DMS153 treated with DMSO at 0.1 percent for 48 hours (cell line): ENCODE results near the gene NOPCHAP1.
A peak's percentile ranks its signal among the peaks of the same experiment; 100 is the strongest.
"Not testable (repeated sequence)": the region's sequence is repeated elsewhere in the genome, so short reads cannot be mapped to it uniquely, and the experiment has no call there.

ENCODE experiments used
- DNase-seq: peaks from one replicate; lab custom pipeline; 2025; ENCODE audit not compliant: unreplicated experiment; lab: John Stamatoyannopoulos, UW

The NOPCHAP1 gene

GRCh38 chr12:104986022-104986941, at the start of gene NOPCHAP1:
Gene NOPCHAP1 (plus strand): TSS chr12:104986316. CDS start chr12:104986353, 37 bp downstream.
- peak; percentile 92 for DNase-seq

DNA sequence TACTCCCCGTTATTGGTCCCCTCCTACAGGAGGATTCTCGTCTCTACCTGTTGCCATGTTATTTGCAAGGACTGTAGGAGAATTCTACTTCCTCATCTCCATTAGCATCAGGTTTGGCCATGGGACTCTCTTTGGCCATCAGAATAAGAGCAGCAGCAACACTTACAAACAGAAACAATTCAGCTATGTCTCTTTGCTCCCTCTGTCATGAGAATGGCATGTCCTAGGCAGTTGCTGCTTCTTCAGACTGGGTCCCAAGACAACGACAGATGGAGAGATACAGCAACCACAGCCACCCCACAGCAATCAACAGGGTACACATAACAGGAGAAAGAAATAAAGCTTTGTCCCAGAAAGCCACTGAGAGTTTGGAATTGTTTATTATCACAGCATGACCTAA, 47.7 kb upstream of the NOPCHAP1 start:
- DNase-seq = no peak

DNA sequence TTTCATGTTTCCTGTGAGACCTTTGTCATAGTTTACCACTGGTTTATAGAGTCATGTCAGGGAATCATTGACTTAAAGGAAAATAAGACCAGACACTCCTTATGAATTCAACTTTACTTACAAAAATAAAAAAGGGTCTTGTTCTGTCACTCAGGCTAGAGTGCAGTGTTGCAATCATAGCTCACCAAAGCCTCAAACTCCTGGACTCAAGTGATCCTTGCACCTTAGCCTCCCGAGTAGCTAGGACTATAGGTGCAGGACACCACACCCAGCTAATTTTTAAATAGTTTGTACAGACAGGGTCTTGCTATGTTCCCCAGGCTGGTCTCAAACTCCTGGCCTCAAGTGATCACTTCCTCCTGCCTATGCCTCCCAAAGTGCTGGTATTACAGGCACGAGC, 47.0 kb upstream of the NOPCHAP1 start:
- no peak for DNase-seq

DNA sequence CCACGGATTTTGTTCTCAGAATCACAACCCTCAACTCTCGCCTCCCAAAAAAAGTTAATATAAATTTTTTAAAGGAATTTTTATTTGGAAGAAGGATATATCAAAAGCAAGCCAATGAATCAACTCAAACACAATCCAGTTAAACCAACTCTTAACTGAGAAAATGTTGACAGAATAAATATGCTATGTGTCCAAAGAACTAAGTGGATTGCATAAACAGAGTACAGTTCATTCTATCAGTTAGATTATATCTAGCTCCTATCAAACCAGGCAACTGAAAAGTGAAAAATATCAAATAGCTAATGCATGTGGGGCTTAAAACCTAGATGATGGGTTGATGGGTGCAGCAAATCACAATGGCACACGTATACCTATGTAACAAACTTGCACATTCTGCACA, 44.7 kb upstream of the NOPCHAP1 start:
- no peak for DNase-seq

GRCh38 chr12:104942075-104942474, 44.0 kb upstream of the NOPCHAP1 start:
- DNase-seq = no peak

- not testable (repeated sequence) for DNase-seq
Observed at GRCh38 chr12:104943401-104943800, 42.7 kb upstream of the NOPCHAP1 start.

DNA sequence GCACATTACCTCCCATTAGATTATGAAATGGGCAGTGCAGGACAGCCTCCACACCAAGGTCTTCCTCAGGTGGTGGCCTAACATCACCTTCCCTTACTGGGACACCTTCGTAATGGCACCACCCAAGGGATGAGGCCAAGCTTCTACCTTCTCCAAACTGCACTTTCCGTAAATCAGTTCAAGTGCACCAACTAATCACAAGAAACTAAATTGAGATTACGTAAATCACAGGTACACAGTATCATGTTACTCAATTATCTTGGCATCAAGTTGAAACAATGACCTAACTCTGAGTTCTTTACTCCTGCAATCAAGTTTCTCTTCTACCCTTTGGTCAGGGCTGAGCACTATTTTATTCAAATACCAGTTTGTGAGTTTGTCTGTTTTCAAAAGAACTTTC, 41.9 kb upstream of the NOPCHAP1 start:
- no peak for DNase-seq

DNA sequence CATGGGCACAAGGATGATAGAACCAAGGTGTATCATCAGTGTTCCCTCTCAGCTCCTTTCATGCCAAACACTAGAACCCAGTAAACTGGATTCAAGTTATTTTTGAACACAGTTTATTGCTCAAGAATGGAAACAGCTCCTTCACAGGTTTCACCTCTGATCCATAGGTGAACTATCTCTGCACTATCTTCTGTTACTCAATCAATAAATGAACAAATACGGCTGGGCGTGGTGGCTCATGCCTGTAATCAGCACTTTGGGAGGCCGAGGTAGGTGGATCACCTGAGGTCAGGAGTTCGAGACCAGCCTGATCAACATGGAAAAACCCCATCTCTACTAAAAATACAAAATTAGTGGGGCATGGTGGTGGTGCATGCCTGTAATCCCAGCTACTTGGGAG, 37.4 kb upstream of the NOPCHAP1 start:
- not testable (repeated sequence) for DNase-seq

GRCh38 chr12:104951759-104952509, 34.2 kb upstream of the NOPCHAP1 start:
- DNase-seq = no peak

- no peak for DNase-seq
Observed at GRCh38 chr12:104952816-104953215, 33.3 kb upstream of the NOPCHAP1 start.

- DNase-seq = no peak
Observed at GRCh38 chr12:104953323-104953722, 32.8 kb upstream of the NOPCHAP1 start.

DNA sequence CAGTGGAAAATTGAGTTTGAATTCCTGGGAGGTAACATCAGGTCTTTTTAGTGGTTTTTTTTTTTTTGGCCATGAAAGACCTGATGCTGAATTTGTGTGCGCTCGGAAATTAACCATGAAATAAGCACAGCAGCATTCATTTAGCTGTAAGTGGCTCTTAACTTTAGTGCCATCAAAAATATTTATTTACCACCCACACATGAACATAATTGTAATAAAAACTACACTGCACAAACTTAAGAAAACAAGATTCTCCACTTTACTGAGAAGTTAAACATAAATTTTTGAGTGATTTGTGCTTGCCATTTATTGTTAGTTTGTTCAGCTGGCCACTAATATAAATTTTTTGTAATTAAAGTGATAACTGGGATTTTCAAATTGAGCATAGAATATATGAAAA, 30.4 kb upstream of the NOPCHAP1 start:
- no peak for DNase-seq

GRCh38 chr12:104956870-104957718, 29.0 kb upstream of the NOPCHAP1 start:
- DNase-seq = no peak

DNA sequence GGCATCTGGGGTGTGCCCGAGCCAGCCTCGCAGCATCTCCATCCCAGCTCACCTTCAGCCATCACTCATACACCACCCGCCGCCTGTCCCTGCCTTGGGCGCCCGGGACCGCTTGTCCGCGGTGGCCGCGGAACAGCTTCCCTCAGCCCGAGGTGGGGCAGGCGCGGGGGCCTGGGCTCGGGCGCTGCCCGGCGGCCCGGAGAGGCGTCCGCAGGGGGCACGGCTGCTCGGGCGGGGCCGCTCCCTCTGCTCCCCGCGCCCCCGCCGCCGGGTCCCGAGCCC, 28.5 kb upstream of the NOPCHAP1 start:
- DNase-seq = no peak

DNA sequence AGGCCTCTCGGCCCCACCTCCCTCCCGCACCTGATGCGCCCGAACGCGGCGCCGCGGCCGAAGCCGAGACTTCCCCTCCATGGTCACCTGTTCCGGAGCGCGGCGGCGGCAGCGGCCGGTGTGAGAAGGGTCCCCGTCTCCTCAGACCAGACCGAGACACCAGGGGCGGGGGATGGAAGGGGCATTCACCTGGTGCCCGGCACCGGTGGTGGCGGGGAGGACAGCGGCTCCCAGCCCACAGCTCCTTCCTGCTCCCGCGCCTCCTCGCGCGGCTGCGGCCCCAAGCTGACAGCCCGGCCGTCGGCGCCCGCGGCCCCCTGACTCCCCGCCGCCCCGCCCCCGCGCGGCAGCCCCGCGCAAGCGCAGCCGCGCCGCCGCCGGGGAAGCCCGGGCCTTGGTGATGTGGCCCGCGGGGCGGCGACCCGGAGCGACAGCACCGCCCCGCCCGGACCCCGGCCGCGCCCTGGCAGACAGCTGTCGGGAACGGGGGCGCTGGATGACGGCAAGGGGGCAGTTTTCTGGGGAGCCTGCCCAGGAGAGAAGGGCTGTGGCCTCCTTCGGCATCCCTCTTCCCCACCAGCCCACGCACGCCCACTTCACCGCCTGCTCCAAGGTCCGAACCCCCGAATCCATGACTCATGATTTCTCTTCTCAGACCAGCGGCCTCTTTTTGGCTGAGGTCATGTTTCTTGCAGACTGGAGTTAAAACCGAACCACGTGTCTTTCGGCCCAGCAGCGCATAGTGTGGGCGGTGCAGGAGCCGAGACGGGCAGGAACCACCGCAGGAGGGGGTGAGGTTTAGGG, 27.9 kb upstream of the NOPCHAP1 start, which contains the start of gene SLC41A2:
Gene SLC41A2 (minus strand): TSS at position 290 of the 804 bp plus-strand sequence. CDS start 29,763 bp downstream, outside the sequence.
- peak; percentile 57 for DNase-seq

DNA sequence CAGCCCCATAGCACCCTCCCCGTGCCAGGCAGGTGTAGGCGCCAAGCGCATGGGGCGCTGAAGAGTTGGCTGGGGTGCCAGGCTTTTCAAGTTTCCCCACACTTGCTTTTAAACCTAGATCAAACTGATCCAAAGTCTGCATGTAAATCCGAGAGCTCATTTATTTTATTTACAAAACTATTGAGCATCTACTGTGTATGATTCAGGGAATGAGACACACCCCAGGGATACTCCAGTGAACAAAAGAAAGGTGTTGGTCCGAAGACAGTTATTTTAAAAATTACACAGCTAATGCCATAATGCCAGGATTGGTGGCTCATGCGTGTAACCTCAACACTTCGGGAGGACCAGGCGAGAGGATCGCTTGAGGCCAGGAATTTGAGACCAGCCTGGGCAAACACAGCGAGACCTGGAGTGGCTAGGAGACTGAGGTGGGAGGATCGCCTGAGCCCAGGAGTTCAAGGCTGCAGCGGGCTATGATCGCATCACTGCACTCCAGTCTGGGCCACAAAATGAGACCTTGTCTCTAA, 27.2 kb upstream of the NOPCHAP1 start:
- DNase-seq = no peak

DNA sequence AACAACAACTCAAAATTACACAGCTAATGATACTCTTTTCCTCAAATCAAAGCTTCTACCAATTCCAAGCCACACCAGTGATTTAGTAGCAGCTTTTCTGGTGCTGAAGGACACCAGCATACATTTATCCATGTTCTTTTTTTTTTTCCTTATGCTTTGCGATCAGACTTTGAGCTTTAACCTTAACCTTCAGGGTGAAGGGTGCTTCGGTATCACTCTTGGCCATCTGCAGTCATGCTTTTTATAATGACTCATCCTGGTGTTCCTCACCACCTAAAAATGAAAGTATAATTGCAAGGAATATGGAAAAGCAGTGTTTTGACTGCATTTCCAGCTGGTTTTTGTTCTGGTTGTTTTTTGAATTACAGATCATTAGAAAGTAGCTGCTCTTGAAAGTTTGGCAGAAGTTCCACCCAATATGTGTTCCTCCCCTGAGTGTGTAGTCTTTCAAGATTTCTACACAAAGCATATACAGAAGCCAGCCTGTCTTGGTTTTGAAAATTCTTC, 26.7 kb upstream of the NOPCHAP1 start:
- DNase-seq = no peak

DNA sequence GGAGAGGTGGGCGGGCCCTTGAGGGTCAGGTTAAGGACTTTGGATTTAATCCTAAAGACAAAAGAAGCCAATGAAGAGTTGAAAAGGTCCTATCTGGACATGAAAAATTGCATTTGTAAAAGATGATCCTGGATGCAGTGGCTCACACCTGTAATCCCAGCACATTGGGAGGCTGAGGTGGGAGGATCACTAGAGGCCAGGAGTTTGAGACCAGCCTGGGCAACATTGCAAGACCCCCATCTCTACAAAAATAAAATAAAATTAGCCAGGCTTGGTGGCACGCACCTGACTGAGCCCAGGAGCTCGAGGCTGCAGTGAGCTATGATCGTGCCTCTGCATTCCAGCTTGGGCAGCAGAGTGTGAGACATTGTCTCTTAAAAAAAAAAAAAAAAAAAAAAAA, 25.7 kb upstream of the NOPCHAP1 start:
- DNase-seq = no peak

- no peak for DNase-seq
Observed at GRCh38 chr12:104963757-104964156, 22.4 kb upstream of the NOPCHAP1 start.
